NCI-H82 (cell line): ENCODE results near the gene COL4A1.

ENCODE experiments used
- DNase-seq: peaks from one replicate; lab custom pipeline; 2025; lab: John Stamatoyannopoulos, UW

Gene COL4A1

DNA sequence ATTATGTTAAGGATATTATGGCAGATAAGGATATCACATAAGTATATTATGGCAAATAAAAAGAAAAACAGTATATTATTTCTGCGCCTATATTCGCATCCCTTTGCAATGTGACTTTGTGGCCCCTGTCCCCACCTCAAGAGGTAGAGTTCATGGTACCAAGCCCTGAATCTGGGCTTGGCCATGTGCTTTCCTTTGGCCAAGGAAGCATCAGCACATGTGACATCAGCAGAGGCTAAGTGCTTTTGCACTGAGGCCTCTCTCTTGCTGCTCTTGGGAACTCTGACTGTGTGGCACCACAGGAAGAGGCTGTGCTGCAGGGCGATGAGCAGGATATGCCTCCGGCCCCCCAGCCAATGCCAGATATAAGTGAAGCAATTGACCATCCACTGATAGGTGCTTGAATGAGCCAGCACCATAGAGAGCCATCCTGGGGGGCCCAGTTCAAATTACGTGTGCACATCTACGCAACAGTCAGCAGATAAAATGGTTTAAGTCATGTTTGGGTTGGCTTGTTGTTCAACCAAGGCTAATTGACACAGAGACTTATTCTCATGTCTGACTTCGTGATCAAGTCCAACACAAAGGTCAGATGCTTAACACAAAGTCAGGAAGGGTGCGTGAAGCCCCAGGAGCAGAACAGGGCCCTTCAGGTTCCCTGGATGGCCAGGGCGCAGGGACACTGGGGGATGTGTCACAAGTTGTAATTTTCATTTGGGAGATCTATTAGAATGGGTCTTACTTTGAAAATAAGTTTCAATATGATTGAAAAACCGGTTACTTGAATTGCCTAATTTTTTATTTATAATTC, 173.3 kb downstream of the COL4A1 start:
- DNase-seq, result no peak

DNA sequence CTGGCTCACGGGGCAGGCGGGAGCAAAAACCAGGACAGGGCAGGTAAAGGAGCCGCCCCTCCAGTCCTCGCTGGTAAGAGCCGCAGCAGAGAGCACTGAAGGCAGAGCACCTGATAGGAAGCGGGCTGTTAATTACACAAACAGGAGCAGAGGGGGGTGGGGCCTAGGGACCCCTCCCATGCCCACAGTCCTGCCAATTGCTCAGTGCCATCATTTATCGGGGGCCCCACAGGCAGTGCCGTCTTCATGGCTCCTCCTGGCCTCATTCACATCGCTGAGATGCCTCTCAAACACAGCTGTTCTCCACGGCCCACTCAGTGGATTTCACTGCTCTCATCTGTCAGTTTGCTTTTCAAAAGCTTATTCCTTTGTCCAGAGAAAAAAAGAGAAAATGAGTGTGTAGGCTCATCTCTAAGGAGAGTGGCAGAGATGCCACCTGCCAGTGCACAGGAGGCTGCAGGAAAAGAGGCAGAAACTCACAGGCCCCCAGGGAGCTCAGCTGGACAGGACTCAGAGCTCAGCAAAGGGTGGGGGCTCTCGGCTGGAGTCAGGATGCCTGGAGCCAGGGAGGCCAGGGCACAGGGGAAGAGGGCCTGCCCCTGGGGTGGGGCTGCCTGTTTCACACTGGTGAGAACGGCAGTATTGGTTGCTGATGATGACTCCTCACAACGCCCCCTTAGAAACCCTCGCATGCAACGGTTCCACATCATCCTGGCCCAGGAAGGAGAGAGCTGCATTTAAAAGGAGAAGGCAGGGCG, 174.6 kb downstream of the COL4A1 start:
- no peak for DNase-seq

DNA sequence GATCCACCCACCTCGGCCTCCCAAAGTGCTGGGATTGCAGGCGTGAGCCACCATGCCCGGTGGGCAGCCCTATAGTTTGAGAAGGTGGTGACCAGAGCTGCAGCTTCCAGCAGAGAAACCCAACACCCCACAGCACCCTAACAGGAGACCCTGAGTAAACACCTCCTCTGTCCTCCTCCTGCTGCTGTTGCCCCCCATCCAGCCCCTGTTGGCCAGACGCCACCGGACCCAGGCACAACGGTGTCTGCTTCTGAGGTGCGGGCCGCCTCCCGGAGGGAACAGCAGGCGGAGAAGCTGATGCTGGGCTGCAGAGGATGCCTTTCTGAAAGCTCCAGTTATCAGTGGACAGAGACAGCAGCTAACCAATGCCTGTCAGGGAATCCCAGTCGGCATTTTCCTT, 175.5 kb downstream of the COL4A1 start:
- no peak for DNase-seq

DNA sequence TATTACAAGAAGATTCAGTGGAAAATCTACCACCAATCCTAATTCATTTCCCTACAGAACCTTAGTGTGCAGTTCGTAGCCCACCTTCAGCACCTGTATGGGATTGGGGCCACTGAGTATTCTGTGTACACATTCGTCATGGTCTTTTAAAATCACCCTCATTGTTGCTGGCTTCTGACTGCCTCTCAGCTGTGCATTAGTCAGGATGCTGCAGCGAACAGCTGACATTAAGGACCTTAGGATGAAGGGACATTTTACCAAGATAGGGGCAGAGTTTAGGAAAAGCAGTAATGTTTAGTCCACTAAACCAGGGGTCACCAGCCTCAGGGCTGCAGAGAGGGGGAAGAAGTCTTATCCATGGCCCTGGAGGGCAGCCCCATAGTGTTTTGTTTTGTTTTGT, 176.5 kb downstream of the COL4A1 start:
- DNase-seq, result no peak

DNA sequence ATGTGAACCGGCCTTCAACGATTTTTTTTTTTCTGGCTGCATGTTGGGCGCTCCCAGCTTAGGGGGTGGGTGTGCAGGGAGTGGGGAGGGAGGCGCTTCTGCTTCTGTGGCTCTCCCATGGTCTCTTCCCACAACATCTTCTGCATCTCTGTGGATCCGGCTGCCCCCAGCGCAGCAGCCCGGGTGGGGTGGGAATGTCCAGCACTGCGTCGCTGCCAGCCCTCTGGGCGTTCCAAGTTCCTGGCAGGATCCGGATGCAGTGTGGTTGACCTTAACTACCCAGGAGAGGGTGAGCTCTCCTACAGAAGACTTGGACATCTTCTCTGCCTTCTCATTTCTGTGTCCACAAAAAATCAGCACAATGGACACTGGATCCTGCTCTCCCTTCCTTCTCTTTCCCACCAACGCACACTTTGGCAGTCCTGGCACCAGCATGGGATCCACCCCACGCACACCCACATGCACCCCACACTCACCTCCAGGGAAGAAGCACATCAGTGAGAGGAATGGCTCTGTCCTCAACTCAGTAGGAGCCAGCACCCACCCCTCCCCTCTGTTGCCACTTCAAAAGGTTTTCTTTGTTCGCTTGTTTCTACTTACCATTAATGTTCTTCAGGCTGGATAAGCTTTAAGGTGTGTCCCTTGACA, 177.3 kb downstream of the COL4A1 start:
- DNase-seq, result no peak

DNA sequence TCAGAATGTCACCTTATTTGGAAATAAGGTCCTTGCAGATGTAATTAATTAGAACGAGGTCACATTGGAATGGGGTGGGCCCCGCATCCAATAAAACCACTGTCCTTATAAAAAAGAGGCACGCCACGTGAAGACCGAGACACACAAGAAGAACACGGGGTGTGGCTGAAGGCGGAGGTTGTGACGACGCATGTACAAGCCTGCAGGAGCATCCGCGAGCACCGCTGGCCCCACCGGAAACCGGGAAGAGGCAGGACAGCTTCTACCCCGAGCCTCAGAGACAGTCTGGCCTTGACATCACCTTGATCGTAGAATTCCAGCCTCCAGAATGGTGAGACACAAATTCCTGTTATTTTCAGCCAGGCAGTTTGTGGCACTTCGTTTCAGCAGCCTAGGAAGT, 177.9 kb downstream of the COL4A1 start:
- DNase-seq, result no peak

DNA sequence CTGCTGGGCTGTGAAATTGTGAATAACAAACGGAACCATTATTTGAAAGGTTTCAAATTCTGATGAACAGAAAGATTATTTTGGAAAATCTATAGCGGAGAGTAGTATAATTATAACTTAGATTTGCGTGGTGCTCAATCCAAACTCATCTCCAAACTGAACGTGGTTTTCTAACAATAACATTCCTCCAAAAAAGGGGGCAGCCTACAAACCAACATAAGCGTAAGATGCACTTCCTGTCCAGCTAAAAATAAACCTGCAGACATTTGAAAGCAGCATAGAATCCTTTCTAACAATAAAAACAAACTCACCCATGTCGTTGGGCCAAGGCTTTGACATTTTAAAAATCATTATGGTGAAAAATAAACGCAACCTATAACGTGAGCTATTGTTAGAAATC, 178.4 kb downstream of the COL4A1 start:
- no peak for DNase-seq

DNA sequence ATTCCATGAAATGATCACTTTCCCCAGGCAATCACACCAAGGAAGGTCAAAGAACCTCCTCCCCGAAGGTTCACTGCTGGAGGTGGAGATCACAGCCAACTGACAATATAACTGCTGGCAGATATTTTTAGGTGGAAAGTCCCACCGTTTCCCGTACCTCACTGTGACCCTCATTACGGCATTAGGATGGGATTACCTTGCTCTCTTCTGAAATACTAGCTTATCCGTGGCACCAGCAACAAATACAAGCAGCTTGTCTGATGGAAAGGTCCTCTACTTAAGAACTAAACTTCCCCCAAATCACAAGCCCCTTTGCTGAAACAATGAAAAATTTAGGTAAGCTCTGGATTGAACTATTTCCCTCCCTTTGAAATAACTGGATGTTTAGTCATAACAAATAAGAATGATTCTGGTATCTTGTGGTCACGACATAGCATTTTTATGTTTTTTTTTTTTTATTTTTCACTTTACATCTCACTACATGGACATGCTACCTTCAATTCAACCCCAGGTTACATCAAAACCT, 178.9 kb downstream of the COL4A1 start:
- peak; percentile 35 for DNase-seq

DNA sequence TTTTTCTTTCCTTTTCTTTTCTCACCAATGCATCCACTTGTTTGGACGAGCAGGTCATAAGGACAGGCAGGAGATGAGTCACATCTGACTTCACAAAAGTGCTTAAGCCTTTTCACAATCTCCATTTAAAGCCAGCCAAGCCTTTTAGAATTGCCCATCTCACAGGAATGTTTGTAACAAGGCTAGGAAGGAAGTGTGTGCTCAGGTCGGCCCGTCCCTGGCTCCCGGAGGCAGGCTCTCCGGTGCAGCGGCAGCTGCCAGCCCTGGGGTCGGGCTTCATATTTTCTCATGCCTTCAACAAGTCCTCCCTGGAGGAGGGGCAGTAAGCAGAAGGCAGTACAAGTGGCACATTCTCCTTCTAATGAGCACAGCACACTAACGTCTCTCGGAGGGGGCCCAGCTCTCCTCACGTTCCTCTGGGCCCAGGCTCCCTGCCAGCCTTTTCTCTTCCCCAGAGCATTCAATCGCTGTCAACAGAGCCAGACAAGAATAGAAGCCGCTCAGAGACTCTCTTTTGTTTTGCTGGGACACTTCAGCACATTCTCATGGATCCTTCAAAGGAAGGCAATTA, 180.5 kb downstream of the COL4A1 start:
- DNase-seq, result no peak

DNA sequence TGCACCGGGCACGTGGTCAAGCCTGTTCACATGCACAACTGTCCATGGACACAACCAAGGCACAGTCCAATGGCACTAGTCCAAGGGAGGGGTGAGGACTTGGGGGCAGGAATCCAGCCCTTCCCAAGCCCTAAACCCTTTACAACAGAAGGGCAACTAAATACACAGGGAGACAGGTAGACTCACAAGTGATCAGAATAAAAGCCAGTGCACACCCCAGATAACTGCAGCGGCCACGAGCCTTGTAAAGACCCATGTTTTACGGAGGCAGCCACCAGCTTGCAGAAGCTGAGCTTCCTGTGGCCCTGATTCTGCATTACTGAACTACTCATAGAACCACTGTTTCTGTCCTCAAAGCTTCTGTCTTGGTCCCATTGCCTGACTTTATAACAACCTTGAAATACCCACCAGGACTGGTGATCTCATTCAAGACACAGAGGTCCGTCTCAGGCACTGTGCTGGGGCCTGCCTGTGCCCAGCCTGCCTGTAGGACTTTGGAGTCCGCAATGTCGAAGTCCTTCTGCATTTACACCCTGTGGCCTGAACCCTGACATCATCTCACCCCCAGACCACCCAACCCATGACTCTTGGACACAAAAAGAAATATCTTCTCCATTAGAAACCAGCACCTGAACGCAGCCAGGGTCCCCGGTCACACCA, 181.2 kb downstream of the COL4A1 start:
- no peak for DNase-seq

DNA sequence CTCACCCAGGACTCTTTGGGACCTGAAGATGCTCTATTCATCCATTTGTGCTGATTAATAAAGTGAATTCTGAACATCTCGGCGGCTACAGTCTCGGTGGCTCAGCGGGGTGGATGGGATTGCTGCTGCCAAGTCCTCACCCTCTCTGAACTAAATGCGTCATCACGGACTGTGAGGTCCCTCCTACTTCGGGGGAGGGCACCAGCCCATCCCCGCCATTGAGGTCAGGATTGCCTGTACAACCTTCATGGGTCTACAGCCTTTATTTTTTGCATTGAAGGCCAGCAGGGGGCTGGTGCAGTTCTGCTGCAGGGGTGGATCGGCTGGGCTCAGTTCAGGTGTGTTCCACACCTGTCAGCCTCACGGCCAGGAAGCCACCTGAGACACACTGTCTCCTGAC, 181.8 kb downstream of the COL4A1 start:
- DNase-seq, result no peak

DNA sequence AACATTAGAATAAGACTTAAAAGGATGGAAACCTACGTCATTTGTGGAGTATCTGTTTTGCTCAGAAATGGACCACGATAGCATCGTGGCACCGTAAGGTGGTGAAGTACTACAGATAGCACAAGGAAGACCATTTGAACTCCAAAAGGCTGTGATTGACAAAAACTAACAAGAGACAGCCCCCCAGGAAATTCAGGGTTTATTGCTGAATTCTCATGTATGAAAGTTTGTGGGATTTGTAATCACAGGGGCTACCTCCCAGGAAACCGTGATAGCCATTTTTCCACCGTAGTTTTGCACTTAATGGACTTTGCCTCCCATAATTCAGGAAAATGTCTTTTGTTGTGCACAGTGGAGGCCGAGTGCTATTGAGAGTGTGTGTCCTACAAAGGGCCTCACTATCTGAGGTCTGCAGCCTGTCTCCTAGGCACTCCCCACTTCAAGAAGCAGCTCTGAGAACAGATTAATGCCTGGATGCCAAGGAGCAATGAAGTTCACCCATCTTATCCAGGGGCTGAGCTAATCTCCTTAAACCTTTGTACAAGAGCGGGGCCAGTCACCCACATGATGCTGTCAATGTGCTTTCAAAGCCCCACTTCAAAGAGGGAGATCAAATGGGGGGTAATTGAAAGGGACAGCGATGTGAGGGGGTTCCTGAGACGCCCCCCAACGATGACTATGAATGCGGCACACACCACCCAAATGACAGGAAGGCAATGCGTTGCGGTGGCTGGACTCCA, 182.6 kb downstream of the COL4A1 start:
- DNase-seq, result peak; percentile 43

DNA sequence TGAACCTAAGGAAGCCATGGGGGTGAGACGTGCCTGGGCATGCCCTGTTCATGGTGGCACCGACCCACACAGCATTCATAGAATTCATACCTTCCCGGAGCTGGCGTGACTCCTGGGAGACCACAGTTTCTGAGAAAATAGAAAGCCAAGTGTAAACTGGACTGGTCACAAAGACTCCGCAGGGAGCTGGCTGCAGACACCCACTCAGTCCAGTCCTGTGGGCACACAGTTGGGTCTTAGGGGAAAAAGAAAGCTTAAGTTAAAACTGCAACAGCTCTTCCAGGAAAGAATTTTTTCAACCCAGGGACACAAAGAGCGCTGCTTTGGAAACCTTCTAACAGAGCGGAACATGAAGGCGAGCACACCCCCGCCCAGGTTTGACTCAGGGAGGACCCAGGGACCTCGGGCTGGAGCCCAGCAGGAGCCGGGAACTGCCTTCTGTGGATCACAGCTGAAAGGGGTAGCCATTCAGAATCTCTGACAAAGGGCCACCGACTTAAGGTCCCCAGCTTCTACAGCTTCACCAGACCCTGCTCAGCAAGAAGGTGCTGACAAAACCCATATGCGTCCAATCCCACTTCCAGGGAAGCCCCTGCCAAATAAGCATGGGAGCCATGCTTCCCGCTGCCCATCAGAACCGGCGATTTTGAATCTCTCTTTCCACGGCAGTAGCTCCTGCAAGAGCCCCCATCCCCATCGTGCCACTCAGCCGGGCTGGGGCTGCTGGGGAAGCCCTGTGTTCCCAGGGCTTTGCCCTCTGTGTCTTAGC, 183.7 kb downstream of the COL4A1 start:
- no peak for DNase-seq

DNA sequence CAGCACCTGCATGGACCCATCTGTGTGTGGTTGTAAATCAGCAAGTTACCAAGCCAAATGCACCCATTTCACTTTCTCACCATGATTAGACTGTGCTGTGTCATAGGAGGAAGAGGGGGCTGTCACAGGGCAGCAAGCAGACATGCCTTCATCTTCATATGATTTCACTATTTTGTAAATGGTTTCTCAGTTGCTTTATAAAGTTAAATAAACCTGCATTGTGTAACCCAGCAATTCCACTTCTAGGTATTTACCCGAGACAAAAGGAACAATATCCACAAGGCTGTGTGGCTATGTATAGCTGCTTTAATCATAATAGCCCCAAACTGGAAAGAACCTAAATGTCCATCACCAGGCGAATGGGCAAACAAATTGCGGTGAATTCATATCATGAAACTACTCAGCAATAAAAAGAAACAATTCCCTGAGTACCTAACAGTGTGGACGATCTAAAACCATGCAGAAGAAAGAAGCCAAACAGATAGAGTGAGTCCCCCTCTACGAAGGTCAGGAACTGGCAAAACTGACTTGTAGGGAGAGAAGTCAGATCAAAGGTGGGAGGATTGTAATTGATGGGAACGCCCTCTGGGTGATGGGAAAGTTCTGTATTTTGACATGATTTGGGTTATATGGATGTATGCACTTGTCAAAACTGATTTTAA, 185.4 kb downstream of the COL4A1 start:
- no peak for DNase-seq

DNA sequence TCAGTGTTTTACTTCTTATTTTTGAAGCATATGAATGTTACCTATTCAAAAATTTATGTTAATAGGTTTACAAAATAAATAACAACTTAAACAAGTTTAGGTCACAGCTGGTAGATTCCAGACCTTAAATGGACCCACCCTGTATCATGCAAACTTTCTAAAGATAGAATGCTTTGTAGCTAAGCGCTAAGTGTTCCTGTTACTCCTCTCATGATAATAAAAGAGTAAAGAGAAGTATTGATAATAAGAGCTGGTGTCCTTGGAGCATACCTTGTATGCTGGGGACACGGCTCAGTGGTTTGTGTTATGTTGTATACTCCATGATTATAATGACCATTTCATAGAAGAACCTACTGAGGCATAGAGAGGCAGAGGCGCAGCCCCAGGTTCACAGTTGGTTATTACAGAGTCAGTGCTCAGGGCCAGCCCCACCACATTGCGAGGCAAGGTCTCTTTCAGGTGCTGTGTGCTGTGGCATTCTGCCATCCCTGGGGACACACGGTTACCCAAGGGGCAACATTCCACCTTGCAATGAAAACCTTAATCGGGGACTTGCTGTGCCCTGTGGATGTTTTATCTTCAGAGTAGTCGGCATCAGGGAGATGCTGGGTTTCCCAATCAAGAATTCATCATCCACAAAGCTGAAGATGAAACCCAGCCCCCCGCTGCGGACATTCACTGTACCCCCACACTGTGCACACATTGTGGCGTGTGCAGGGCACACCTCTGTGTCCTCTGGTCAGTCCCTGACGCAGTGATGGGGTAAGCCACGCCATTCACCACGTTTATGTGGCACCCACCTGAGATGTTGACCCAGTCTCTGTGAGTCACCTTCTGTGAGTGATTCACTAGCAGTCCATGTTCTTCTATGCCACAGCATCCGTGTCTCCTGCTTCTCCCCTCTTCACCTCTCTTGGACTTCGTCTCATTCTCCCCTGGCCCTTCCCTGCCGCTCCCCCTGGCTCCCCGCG, 186.7 kb downstream of the COL4A1 start:
- DNase-seq, result no peak

DNA sequence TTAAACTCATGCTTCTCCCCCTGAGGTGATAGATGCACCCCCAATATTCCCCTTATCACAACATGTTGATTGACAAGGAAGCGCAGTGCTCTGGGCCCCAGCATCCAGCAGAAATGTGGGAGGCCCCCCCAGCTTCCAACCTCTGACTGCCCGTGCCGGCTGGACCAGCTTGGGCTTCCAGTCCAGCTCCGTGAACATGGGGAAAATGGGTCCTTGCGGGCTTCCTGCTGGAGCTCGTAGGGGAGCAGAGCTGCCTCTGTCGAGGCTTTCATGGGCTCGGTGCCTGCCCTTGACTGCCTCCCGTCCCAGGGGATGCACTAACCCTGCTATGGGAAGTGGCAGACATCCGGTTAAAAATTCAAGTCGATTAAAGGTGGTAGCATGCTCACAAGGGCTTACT, 188.9 kb downstream of the COL4A1 start:
- DNase-seq, result no peak

DNA sequence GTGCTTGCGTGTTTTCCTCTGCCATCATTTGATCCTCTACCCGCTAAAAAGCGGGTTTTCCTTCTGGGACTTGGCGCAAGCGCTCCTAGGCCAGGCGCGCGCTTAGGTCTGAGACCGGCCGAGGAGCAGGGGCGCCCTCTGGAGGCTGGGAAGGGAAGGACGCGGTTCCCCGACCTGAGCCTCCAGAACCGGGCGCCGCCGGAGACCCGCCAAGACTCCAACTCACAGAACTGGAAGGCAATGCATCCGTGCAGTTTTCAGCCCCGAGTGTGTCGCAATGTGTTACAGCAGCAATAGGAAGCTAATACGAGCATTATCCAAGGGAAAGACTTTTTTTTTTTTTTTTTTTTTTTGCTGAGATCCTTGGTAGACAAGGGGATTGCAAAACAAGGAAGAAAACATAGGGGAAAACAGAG, 190.9 kb downstream of the COL4A1 start:
- DNase-seq, result peak; percentile 34

DNA sequence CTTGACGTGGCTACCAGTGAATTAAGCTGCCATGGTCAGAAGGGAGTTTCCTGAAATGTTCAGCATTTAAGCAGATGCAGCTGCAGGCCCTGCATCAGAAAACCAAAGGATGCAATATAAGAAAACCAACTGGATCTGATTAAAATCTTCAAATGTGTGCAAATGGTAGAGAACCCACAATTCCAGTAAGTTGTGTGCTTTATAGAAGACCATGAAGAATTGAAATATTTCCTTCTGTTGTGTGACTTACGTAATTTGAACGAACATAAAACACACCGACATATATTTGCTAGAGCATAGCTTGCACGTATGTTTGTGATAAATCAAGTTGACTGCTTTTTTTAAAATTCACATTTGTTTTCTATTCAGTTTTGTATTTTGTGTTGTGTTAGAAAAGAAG, 191.4 kb downstream of the COL4A1 start:
- DNase-seq, result no peak

DNA sequence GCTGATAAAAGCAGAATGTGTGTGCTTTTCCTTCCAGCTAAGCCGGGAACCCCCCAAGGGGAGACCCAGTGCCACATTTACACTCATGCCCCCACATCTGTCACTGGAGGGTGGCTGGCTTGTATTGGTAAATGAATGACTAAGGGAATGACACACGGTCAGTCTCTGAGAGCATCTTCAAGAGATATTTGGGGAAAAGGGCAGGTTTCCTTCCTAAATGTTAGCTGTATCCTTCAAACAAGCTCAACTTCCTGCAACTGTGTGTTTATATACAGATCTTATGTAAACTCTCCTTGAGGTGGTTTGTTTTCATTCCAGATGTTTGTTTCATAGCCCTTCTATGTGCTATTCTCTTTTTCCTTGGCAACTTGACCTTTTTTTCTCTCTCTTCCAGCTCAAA, 192.6 kb downstream of the COL4A1 start:
- DNase-seq, result no peak
